A673 (cell line): ENCODE measurements around the gene MAPK8IP1.

Experiments
- EZH2 ChIP-seq: fragments of 200-600 bp; sonication (generic); IDR thresholded peaks from 2 replicates; pipeline ENCODE4 v1.6.1; 2017; ENCODE audit warnings: borderline replicate concordance, low read depth, mild to moderate bottlenecking, mixed read lengths, antibody characterized with exemption, low read length; ENCODE audit not compliant: poor library complexity, severe bottlenecking
- TF ChIP-seq, protein P1 (sequence below): fragments of 300-800, 200-600 bp; sonication (generic); conservative IDR thresholded peaks from 2 replicates; pipeline ENCODE4 v1.5.1; 2017; ENCODE audit warnings: low read depth, mild to moderate bottlenecking, antibody characterized with exemption, low read length, moderate library complexity, mixed read lengths

DNA sequence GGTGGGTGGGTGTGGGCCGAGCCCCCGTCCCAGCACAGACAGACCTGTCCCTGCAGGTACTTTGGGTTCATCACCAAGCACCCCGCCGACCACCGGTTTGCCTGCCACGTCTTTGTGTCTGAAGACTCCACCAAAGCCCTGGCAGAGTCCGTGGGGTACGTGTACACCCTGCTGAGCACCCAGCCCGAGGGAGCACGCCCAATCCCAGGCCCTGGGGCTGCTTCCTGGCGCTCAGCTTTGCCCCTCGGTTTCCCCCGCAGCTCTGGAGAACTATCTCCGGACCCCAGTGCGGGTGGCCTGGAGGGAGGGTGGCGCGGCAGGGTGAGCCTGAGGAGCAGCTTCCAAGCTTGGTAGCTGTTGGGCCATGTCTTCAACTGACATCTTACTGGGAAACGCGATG is 19.6 kb downstream of the MAPK8IP1 start:
- TF ChIP-seq, protein P1, sequence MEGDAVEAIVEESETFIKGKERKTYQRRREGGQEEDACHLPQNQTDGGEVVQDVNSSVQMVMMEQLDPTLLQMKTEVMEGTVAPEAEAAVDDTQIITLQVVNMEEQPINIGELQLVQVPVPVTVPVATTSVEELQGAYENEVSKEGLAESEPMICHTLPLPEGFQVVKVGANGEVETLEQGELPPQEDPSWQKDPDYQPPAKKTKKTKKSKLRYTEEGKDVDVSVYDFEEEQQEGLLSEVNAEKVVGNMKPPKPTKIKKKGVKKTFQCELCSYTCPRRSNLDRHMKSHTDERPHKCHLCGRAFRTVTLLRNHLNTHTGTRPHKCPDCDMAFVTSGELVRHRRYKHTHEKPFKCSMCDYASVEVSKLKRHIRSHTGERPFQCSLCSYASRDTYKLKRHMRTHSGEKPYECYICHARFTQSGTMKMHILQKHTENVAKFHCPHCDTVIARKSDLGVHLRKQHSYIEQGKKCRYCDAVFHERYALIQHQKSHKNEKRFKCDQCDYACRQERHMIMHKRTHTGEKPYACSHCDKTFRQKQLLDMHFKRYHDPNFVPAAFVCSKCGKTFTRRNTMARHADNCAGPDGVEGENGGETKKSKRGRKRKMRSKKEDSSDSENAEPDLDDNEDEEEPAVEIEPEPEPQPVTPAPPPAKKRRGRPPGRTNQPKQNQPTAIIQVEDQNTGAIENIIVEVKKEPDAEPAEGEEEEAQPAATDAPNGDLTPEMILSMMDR = no peak
- TF ChIP-seq EZH2 = no peak
